Natural killer cell treated with Interleukin-12 subunit alpha and Interleukin-12 subunit beta and Interleukin-15 and Interleukin-18, amount 100 ng/mL, for 72 hours (primary cell): ENCODE results near the gene USP6NL. TPM values are rescaled to one million over a fixed set of nuclear protein-coding genes. Genes with fewer than 3 reads are reported as not detected.

Experiments used
- ATAC-seq, 2 donors: fragments of 150-1000 bp; cut with Tn5 transposase in 1 of 2; sonication (Bioruptor Pico), chemical (Tn5 transposase) in 1 of 2; 2 replicates each; pipeline ENCODE4 v1.10.0; 2021
- DNase-seq: peaks from one replicate; pipeline ENCODE4 v3.0.0; 2022; ENCODE audit warnings: low spot score
- H3K27ac Mint-ChIP-seq, 2 donors: 1 replicate in 1 of 2; 2 replicates in 1 of 2; pipeline ENCODE4 v1.8.0; 2022; ENCODE audit warnings: mixed read lengths in 2 of 2, mild to moderate bottlenecking in 1 of 2, moderate library complexity in 1 of 2
- H3K27me3 Mint-ChIP-seq, 2 donors: 1 replicate in 1 of 2; 2 replicates in 1 of 2; pipeline ENCODE4 v1.8.0; 2022; ENCODE audit warnings: mixed read lengths in 2 of 2
- H3K36me3 Mint-ChIP-seq: one replicate; pipeline ENCODE4 v1.8.0; 2022; ENCODE audit warnings: mixed read lengths
- H3K4me1 Mint-ChIP-seq, 2 donors: 1 replicate in 1 of 2; 2 replicates in 1 of 2; pipeline ENCODE4 v1.8.0; 2022; ENCODE audit warnings: low read depth in 2 of 2, mixed read lengths in 2 of 2, mild to moderate bottlenecking in 1 of 2
- H3K4me3 Mint-ChIP-seq: one replicate; pipeline ENCODE4 v1.8.0; 2022; ENCODE audit warnings: mixed read lengths
- H3K9me3 Mint-ChIP-seq: 2 replicates; pipeline ENCODE4 v1.8.0; 2022; ENCODE audit warnings: mixed read lengths
- total RNA-seq, 2 donors: library from RNA; stranded (reverse); gene quantifications; one replicate each; pipeline ENCODE4 v1.2.3, GENCODE V29; 2022

Gene USP6NL
- total RNA-seq, 2 donors from 2014 or later, result 1.0 to 2.0 TPM

DNA sequence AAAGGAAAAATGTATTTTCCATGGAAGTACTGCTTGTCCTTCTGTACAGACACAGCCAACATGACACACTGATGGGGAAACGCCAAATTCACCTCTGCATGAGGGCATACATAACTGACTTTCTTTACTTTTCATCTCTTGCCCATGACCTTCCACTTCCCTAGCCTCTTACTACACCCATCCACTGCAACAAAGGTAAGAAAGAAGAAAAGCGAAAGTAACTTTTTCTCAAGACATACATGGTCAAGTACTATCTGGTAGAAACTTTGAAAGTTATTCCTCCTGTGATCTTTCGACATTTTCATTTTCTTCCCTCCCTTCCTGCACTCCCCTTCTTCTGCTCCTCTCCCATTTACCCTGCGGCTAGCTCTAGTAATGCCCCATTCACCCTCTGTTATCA lies 130.8 kb downstream of the USP6NL start:
- DNase-seq (no peak), ATAC-seq (no peak)
- Mint-ChIP-seq H3K27me3 (peaks cover 0 to 2% of the 10 kb centered on the region in 2 donors), H3K4me1 (peaks cover 9 to 12% of the 10 kb centered on the region in 2 donors), H3K9me3 (no peaks in the 10 kb centered on the region), H3K36me3 (no peaks in the 10 kb centered on the region), H3K27ac (no peak overlapping the region), H3K4me3 (no peak overlapping the region)

DNA sequence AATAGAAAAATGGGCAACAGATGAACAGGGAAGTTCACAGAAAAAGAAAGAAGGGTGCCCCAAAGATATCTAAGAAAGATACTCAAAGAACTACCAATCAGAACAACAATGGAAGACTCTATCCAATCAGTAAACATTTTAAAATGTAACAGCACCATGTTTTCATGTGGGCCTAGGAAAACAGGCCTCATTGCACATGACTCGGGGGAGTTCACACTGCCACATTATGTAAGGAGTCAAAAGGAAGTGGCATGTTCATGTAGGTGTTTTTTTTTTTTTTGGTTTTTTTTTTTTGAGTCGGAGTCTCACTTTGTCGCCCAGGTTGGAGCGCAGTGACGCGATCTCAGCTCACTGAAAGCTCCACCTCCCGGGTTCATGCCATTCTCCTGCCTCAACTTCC lies 132.2 kb downstream of the USP6NL start:
- no peak overlapping the region for H3K27ac Mint-ChIP-seq
- DNase-seq (no peak), ATAC-seq (no peak)
- no peak overlapping the region for H3K4me3 Mint-ChIP-seq
- H3K27me3 Mint-ChIP-seq, result peaks cover 0 to 2% of the 10 kb centered on the region in 2 donors
- no peaks in the 10 kb centered on the region for H3K36me3 Mint-ChIP-seq
- no peaks in the 10 kb centered on the region for H3K9me3 Mint-ChIP-seq
- peaks cover 9 to 12% of the 10 kb centered on the region in 2 donors for H3K4me1 Mint-ChIP-seq

DNA sequence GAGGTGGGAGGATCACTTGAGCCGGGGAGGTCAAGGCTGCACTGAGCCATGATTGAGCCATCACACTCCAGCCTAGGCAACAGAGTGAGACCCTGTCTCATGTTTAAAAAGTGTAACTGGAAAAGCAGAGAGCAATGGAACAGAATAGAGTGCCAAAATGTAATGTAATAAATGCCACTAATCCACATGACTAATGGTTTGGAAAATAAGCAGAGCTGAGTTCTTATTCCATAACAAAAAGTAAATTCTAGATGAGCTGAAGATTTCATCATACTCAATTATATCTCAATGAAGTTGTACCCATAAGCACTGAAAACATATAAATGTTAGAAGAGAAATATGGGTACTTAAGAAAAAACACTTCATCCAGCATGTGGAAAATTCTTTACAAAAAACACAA lies 132.6 kb downstream of the USP6NL start:
- H3K36me3 Mint-ChIP-seq, result no peaks in the 10 kb centered on the region
- DNase-seq (no peak), ATAC-seq (no peak)
- peaks cover 9 to 12% of the 10 kb centered on the region in 2 donors for H3K4me1 Mint-ChIP-seq
- H3K9me3 Mint-ChIP-seq, result no peaks in the 10 kb centered on the region
- peaks cover 0 to 2% of the 10 kb centered on the region in 2 donors for H3K27me3 Mint-ChIP-seq
- no peak overlapping the region for H3K4me3 Mint-ChIP-seq
- no peak overlapping the region for H3K27ac Mint-ChIP-seq

DNA sequence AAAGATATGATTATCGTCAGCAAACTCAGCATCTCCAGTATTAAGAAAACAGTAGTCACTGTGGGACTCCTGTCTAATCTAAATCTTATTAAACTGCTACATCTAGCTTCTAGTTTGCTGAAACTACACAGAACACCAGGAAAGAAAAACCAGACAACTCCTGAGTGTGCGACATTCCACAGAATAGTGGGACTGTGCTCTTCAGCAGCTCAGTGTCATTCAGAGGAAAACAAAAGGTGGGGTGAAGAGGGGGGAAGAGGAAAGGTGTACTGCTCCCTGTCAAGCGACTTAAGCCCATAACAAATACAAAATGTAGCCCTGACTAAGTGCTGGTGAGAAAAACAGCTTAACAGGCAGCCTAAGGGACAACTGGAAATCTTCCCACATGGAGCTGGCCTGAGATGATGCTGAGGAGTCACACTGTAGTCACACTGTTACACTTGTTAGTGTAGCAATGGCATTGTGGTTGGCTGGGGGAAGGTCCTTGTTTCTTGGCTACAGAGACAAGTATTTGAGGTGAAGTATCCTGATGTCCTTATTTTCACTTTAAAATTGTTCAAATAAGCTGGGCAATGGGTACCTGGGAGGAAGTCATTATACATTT lies 135.5 kb downstream of the USP6NL start:
- Mint-ChIP-seq H3K9me3 (no peaks in the 10 kb centered on the region), H3K4me1 (peaks cover 8 to 10% of the 10 kb centered on the region in 2 donors), H3K27ac (no peak overlapping the region), H3K36me3 (no peaks in the 10 kb centered on the region), H3K27me3 (no peaks in the 10 kb centered on the region), H3K4me3 (no peak overlapping the region)
- DNase-seq, result no peak
- ATAC-seq, result no peak

DNA sequence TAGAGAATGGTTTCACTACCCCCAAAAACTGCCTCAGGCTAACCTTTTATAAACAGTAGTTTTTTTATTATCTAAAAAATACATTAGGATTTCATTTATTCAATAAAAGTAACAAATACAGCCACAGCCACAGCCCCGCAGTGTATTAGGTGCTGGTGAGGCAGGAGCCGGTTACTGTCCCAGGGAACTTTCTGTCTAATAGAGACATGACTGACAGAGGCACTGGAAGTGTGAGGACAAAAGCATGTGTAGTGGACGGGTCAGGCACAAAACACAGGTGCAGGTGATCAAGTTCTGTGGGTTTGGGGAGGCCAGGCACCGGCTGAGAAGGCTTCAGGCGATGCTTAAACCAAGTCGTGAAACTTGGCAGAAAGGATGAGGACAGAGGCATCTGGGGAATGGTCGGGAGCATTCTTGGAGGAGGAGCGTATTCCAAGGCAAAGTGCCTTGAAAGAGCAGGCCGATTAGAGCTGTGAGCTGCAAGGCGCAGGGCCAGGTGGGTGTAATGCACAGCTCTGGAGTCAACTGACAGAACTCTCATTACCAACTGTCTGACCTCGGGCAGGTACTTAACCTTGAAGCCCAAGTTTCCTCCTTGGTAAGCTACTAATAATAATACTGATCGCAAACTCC lies 138.2 kb downstream of the USP6NL start:
- ATAC-seq (no peak), DNase-seq (no peak)
- no peaks in the 10 kb centered on the region for H3K4me1 Mint-ChIP-seq
- H3K36me3 Mint-ChIP-seq, result no peaks in the 10 kb centered on the region
- no peak overlapping the region for H3K4me3 Mint-ChIP-seq
- H3K9me3 Mint-ChIP-seq, result no peaks in the 10 kb centered on the region
- no peak overlapping the region for H3K27ac Mint-ChIP-seq
- H3K27me3 Mint-ChIP-seq, result no peaks in the 10 kb centered on the region

DNA sequence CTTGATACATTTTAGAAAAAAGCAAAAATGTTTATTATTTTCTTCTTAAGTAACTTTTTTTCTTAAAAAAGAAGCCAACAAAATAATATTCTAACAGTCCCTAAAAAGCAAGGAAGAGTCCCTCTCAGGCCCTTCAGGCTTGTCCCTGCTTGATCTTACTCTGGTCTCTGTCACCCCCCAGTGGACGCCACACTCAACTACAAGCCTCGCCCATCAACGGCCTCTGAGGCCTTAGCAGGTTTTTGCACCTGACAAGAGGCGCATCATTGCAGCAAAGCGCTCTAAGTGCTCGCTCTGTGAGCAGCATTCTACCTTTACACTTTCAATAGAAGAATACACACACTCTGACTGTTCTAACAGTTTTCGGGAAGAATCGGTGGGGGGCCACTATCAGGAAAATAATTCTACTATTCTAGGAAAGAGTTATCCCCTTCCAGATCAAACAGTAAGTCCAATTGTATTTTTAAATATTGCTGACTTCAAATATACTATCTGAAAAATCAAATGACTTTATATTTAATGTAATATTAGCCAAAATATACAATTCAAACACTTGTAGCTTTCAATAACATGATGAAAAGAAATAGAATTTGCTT lies 139.2 kb downstream of the USP6NL start:
- DNase-seq, result peak; percentile 71
- Mint-ChIP-seq H3K4me1 (no peaks in the 10 kb centered on the region), H3K9me3 (no peaks in the 10 kb centered on the region), H3K36me3 (no peaks in the 10 kb centered on the region), H3K27me3 (no peaks in the 10 kb centered on the region), H3K4me3 (no peak overlapping the region), H3K27ac (no peak overlapping the region)
- peak; percentile 77 to 87 for ATAC-seq

DNA sequence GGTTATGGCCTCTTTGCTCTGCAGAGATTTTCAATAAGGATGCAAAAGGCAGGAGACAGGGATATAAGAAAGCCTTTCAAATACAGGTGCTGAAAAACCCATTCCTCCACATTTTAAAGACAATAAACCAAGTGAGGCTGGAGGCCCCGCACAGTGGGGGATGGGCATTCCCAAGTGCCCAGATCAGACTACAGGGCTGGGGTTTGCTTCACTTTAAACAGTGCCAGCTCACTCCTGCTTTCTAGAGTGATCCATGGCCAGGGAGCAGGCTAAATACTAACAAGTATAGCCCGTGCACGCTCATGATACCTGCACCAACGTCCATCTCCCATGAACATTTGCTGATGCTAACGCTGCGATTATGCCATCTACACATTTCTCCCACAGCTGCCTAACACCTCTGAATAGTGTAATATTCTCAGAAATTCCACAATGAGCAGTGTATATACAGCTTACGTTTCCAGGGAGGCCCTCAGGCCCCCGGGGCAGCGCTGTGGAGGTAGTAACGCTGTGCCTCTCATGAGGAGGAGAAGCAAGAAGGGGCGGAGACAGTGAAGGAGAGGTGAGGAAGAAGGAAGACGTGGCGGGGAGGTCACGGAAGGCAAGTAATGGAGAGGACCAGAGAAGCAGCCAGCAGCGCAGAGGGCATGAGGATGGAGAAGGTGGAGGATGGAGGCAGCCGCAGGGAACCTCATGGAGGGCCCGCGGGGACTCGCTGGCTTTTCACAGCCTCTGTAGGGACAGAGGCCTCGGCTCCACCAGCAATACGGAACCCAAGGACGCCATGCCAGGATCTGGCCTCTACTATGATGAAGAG lies 141.7 kb downstream of the USP6NL start:
- Mint-ChIP-seq H3K27me3 (no peaks in the 10 kb centered on the region), H3K36me3 (no peaks in the 10 kb centered on the region), H3K4me1 (no peaks in the 10 kb centered on the region), H3K9me3 (no peaks in the 10 kb centered on the region), H3K4me3 (no peak overlapping the region), H3K27ac (no peak overlapping the region)
- ATAC-seq, result no peak
- no peak for DNase-seq

DNA sequence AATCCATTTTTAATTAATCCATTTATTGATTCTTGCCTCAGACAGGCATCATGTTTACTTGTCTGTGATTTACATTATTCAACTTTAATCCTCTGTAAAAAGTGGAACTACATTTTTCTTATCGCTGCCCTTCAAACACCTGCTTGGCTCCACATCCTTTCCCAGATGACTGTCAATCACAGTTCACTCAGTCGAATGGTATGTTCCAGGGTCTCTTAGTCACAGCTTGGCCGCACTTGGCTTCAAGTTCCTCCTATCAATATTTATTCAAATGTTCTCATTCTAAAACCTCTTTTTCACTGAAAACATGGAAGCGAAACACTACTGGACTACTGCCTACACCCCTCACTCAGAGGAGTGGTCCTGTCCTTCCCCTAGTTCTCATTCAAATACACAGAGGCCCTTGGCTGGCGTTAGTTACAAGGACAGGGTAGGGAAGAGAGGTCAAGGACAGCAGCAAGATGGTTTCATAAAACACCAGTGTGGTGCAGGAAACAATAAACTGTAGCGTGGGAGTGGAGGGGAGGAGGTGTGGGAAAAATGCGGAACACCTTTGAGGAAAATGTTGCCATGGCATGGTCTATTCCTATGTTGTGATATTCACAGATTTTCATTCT lies 143.2 kb downstream of the USP6NL start:
- DNase-seq (no peak), ATAC-seq (no peak)
- Mint-ChIP-seq H3K4me1 (no peaks in the 10 kb centered on the region), H3K27ac (no peak overlapping the region), H3K27me3 (no peaks in the 10 kb centered on the region), H3K36me3 (no peaks in the 10 kb centered on the region), H3K9me3 (no peaks in the 10 kb centered on the region), H3K4me3 (no peak overlapping the region)

DNA sequence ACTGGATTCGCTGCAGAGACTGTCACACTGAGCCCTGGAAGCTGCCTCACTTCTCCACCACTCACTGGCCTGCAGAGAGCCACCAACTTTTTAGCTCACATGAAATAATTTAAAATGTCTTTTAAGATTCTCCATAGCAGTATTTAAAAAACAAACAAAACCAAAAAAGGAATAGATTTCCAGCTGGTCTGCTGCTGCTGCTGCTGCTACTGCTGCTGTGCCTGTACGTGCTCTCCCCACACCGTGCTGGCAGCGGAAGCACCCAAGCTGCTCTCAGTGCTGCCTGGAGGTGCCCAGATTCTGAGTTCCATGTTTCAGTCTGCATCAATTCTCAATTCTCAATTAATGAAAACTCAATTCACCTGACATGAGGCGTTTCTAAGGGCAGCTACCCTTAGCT lies 146.0 kb downstream of the USP6NL start:
- Mint-ChIP-seq H3K27ac (no peak overlapping the region), H3K36me3 (no peaks in the 10 kb centered on the region), H3K4me1 (no peaks in the 10 kb centered on the region), H3K9me3 (no peaks in the 10 kb centered on the region), H3K4me3 (no peak overlapping the region), H3K27me3 (no peaks in the 10 kb centered on the region)
- no peak for DNase-seq
- ATAC-seq, result no peak

DNA sequence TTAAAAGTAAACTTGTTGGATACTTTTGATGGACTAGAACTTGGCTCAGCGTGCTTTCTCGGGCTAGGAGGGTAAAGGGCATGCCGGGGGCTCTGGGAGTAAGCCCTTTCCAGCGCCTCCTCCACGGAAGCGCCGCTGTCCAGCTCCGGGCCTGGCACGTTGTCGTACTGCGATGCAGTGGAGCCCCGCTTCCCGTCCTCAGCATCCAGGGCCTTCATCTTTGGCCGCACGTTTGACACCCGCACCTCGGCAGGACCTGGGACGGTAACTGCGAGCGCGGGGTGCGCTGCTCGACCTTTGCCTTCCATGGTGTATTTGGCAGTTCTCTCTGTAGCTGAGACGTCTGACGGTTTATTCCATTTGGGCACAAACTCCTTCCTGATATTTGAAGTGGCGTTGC lies 148.3 kb downstream of the USP6NL start:
- no peaks in the 10 kb centered on the region for H3K27me3 Mint-ChIP-seq
- DNase-seq, result no peak
- no peak for ATAC-seq
- no peak overlapping the region for H3K4me3 Mint-ChIP-seq
- H3K36me3 Mint-ChIP-seq, result no peaks in the 10 kb centered on the region
- H3K4me1 Mint-ChIP-seq, result no peaks in the 10 kb centered on the region
- no peak overlapping the region for H3K27ac Mint-ChIP-seq
- no peaks in the 10 kb centered on the region for H3K9me3 Mint-ChIP-seq

DNA sequence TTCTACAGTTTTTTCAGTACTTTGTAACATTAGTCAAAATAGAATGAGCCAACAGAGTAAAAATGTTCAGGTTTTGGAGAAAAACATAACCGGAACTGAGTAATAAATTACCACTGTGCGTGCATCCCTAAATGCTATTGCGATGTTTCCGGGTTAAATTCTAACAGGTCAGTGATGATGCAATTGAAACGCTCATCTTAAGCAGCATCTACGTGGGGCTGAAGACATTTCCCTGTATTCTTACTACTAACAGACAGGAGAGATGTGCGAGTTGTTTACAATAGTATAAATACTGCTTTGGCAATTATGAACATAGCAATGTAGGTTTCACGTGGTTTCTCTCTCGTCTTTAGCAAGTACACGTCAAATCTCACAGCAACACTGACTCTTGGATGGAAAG lies 149.4 kb downstream of the USP6NL start:
- DNase-seq (no peak), ATAC-seq (no peak)
- Mint-ChIP-seq H3K27ac (no peak overlapping the region), H3K36me3 (no peaks in the 10 kb centered on the region), H3K27me3 (no peaks in the 10 kb centered on the region), H3K4me3 (no peak overlapping the region), H3K9me3 (no peaks in the 10 kb centered on the region), H3K4me1 (no peaks in the 10 kb centered on the region)

DNA sequence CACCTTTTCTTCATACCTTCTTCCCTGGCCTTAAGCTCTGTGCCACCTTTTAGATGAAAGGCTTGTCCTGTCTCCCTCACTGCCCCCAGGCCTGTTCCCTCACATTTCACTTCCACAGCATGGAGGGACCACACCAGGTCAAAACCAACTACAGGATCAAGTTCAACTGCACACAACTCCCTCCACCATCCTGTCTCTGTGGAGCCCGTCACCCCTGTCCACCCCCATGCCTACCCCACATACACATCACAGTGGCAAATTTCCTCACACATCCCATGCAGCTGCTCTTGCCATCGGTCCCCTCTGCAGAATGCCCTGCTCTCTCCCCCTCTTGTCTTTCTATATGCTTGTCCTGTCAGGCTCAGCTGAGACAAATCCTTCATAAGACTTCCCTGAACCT lies 154.1 kb downstream of the USP6NL start:
- Mint-ChIP-seq H3K27me3 (peaks cover 0 to 2% of the 10 kb centered on the region in 2 donors), H3K4me1 (no peaks in the 10 kb centered on the region), H3K36me3 (no peaks in the 10 kb centered on the region), H3K4me3 (no peak overlapping the region), H3K9me3 (no peaks in the 10 kb centered on the region), H3K27ac (no peak overlapping the region)
- DNase-seq, result no peak
- ATAC-seq, result peak; percentile 41 to 60

DNA sequence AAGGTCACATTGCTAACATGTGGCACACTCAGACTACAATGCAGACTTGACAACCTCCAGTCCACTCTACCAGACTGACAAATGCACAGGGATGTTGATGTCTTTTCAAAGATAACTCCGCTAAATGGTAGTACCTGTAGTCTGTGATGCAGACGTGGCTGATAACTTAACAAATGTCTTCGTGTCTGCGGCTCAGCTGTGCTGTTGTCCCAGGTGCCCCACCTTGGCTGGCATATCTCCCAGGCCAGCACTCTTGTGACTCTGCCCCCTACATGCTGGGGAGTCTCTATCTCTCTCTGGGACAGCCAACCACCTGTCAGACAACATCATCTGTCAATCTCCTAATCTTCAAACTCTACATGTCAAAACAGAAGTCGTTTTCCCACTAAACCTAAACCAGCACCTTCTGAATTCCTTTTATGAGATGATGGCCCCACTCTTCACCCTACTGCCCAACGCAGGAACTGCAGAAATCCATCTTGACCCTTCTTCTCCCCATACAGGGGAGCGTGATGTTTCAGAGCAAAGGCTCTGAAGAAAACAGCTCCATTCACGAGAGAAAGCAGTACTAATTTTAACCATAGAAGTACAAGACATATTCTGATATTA lies 156.4 kb downstream of the USP6NL start:
- no peaks in the 10 kb centered on the region for H3K9me3 Mint-ChIP-seq
- H3K4me1 Mint-ChIP-seq, result no peaks in the 10 kb centered on the region
- ATAC-seq (no peak), DNase-seq (no peak)
- no peak overlapping the region for H3K27ac Mint-ChIP-seq
- H3K4me3 Mint-ChIP-seq, result no peak overlapping the region
- H3K36me3 Mint-ChIP-seq, result no peaks in the 10 kb centered on the region
- peaks cover 4 to 10% of the 10 kb centered on the region in 2 donors for H3K27me3 Mint-ChIP-seq
